GM18951 (cell line): ENCODE data around the gene SP140.

Experiments
- POLR2A ChIP-seq: IDR thresholded peaks from 4 replicates; pipeline ENCODE4 v1.6.1; 2011; ENCODE audit warnings: mild to moderate bottlenecking; ENCODE audit not compliant: insufficient read length, insufficient read depth; ENCODE audit errors: extremely low read depth
- in situ Hi-C: fragments of 300-500 bp; cut with MboI; formaldehyde crosslinking; loops from one replicate; pipeline ENCODE4 v1.12.0; 2022; ENCODE audit warnings: low sequenced_read_pairs, mixed read lengths, inconsistent platforms; ENCODE audit not compliant: unreplicated experiment

The SP140 gene

GRCh38 chr2:230216489-230216888 lies 9.0 kb upstream of the SP140 start:
- in situ Hi-C loops: loop anchor here (25.0 kb wide), 1 partner anchor 396 kb away; no protein-coding TSS in a partner anchor
- TF ChIP-seq POLR2A: no peak

- in situ Hi-C loops: loop anchor here (25.0 kb wide), 1 partner anchor 395 kb away; no protein-coding TSS in a partner anchor
- no peak for TF ChIP-seq POLR2A
Measured at GRCh38 chr2:230217424-230217823, 8.1 kb upstream of the SP140 start.

GRCh38 chr2:230218421-230218820 lies 7.1 kb upstream of the SP140 start:
- in situ Hi-C loops: loop anchor here (25.0 kb wide), 1 partner anchor 394 kb away; no protein-coding TSS in a partner anchor
- no peak for TF ChIP-seq POLR2A

GRCh38 chr2:230219419-230220331 lies 5.9 kb upstream of the SP140 start, which contains the start of gene SP110:
TSS of gene SP110 (minus strand) at chr2:230219984. CDS start at chr2:230216927, 3,057 bp downstream.
- in situ Hi-C loops: loop anchor here (25.0 kb wide), 1 partner anchor 393 kb away; no protein-coding TSS in a partner anchor

GRCh38 chr2:230220347-230220969 lies 5.1 kb upstream of the SP140 start:
- TF ChIP-seq POLR2A: no peak

More at GRCh38 chr2:230219419-230220331, 5.9 kb upstream of the SP140 start, which contains the start of gene SP110:
- TF ChIP-seq POLR2A: peak; percentile 64

GRCh38 chr2:230221493-230221892 lies 4.0 kb upstream of the SP140 start:
- in situ Hi-C loops: loop anchor here (25.0 kb wide), 1 partner anchor 391 kb away; no protein-coding TSS in a partner anchor
- TF ChIP-seq POLR2A: no peak

More at GRCh38 chr2:230220347-230220969, 5.1 kb upstream of the SP140 start:
- in situ Hi-C loops: loop anchor here (25.0 kb wide), 1 partner anchor 392 kb away; no protein-coding TSS in a partner anchor

GRCh38 chr2:230222829-230223228 lies 2.7 kb upstream of the SP140 start:
- in situ Hi-C loops: loop anchor here (25.0 kb wide), 1 partner anchor 389 kb away; no protein-coding TSS in a partner anchor

GRCh38 chr2:230224458-230224857 lies 1.1 kb upstream of the SP140 start:
- no peak for TF ChIP-seq POLR2A
- in situ Hi-C loops: loop anchor here (25.0 kb wide), 1 partner anchor 388 kb away; no protein-coding TSS in a partner anchor

- no peak for TF ChIP-seq POLR2A
- in situ Hi-C loops: no loop called here
Measured at GRCh38 chr2:230226051-230226551, 565 bp downstream of the SP140 start.

- TF ChIP-seq POLR2A: peak; percentile 32
- in situ Hi-C loops: no loop called here
Measured at GRCh38 chr2:230227216-230227615, 1.7 kb downstream of the SP140 start.

GRCh38 chr2:230230087-230230486 lies 4.6 kb downstream of the SP140 start:
- in situ Hi-C loops: no loop called here

GRCh38 chr2:230230496-230231200 lies 5.1 kb downstream of the SP140 start:
- in situ Hi-C loops: no loop called here
- TF ChIP-seq POLR2A: no peak

More at GRCh38 chr2:230230087-230230486, 4.6 kb downstream of the SP140 start:
- TF ChIP-seq POLR2A: no peak

GRCh38 chr2:230231251-230231650 lies 5.7 kb downstream of the SP140 start:
- TF ChIP-seq POLR2A: no peak
- in situ Hi-C loops: no loop called here
